Embryonic facial prominence (tissue), 1 donor: ENCODE measurements around the gene PID1.
"Not testable (repeated sequence)": the region's sequence is repeated elsewhere in the genome, so short reads cannot be mapped to it uniquely, and the experiment has no call there.

Experiments
- DNase-seq: peaks from one replicate; pipeline ENCODE4 v3.0.0-alpha.2; 2016; ENCODE audit errors: extremely low spot score

PID1 gene

GRCh38 chr2:229111744-229112143, 159.3 kb downstream of the PID1 start:
- no peak for DNase-seq

- no peak for DNase-seq
These were observed 161.9 kb downstream of the PID1 start for GRCh38 chr2:229109195-229109594.

GRCh38 chr2:229107601-229108000, 163.5 kb downstream of the PID1 start:
- no peak for DNase-seq

DNA sequence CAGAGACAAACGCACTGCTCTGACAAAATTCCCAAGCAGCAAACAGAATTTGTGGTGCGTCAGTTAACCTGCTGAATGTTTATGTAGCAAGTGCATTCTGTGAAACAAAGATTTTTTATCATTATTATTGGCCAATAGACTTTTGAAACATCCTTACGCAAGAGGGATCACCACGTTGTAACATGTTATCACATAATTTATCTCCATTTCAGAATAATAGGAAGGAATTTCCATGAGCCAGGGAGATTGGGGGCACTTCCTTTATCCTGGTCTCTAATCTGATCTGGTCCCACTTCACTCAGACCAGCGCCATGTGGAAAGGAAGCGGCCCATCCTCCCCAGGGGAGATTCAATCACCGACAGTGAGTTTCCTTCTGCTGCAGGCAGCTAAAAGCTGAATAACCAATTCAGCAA, 166.1 kb downstream of the PID1 start:
- no peak for DNase-seq

DNA sequence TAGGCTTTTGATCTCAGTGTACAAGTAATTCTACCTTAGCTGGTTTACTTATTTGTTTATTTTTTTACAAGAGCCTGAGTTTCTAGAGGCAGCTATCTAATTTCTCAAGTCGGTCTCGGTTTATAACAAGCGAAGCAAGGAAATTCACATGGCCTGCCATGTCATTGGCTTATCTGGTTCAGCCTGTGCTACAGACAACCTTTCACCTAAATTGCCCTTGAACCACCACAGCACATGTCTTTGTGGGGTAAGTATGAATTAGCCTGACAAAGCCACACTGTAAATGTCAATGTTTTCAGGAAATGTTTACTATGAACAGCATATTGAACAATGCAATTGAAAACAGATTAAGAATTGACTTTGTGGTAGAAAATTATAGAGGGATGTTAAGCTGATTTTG, 167.1 kb downstream of the PID1 start:
- DNase-seq, result no peak

- no peak for DNase-seq
These were observed 169.8 kb downstream of the PID1 start for GRCh38 chr2:229101314-229101713.

DNA sequence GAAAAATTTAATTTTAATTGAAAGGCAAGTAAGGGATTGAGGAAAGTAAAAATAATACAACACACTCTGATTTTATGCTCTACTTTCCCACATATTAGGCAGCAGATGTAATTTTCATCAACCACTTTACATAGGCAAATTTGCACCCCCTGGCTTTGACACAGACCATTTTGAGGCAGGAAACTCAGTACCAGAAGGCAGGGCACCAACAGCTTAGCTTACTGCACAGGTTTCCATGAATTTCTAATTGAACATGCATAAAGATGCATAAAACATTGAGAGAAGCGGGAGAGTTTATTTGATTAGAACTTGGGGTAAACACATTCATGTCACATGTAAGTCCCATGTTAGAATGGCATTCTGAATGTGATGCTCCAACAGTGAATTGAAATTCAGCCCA, 171.9 kb downstream of the PID1 start:
- DNase-seq, result no peak

- DNase-seq, result no peak
These were observed 172.3 kb downstream of the PID1 start for GRCh38 chr2:229098801-229099200.

DNA sequence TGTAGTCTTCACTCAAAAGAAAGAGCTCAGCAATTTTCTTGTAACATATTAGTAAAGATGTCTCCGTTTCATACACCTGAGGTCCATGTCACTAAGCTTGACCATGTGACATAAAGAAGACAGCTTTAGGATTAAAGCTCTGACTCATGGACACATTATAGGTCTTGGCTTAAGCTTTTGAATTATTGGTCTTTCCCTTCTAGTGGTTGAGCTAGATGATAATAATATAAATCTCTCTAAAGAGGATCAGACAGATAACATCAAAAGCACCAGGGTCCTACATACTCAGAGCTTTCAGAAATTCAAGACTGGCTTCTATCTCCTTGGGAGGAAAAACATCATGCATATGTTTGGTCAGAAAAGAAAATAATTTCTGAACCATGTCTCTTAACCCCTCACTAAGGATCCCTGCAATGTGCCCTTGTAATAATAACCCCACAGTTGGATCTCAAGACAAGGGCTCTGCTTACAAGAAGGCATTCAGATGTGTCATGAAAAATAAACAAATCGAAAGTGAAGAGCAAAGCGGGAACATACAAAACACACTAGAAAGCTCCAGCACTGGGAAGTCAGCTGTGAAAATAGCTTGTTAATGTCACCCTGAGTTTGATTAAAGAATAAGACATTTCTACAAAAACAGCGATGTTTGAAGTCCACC, 174.5 kb downstream of the PID1 start:
- no peak for DNase-seq

- DNase-seq, result no peak
These were observed 175.6 kb downstream of the PID1 start for GRCh38 chr2:229095472-229095871.

GRCh38 chr2:229090225-229090624, 180.9 kb downstream of the PID1 start:
- DNase-seq, result no peak

DNA sequence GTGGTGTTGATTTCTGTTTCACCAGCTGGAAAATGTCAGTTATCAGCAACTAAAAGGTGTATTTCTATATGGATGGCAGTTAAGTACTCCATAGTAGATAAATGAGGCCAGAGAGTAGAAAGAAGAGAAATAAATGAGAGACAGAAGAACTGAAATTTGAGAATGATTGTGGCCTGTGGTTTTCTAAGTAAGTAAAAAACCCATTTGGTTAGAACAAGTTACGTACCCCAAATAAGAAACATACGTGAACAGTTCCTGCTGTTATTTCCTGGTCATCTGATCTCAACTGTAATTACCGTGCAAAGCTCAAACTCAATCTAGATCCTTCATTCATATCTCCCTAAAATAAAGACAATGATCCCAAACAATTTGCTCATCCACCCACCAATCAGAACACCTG, 181.3 kb downstream of the PID1 start:
- peak; percentile 43 for DNase-seq

- DNase-seq, result no peak
These were observed 182.0 kb downstream of the PID1 start for GRCh38 chr2:229088966-229089700.

- no peak for DNase-seq
These were observed 182.6 kb downstream of the PID1 start for GRCh38 chr2:229088517-229088913.

- no peak for DNase-seq
These were observed 183.1 kb downstream of the PID1 start for GRCh38 chr2:229087843-229088516.

- DNase-seq, result no peak
These were observed 183.8 kb downstream of the PID1 start for GRCh38 chr2:229087267-229087666.

GRCh38 chr2:229085439-229085838, 185.6 kb downstream of the PID1 start:
- no peak for DNase-seq

DNA sequence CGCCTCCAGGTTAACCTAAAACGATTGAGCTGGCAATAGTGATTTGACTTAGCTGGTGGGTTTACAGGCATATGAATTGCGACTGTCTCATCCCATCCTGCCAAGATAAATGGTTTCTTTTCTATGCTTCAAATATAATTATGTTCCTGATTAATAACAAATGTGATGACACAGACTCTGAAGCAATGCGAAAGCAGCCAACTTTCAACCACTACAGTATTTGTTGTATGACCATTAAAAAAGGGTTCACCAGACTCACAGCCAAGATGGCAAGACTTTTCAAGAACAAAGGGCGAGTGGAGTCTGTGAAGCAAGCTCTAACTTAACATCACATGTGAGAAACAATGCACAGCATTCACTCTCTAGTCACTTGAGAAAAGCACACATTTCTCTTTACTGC, 186.6 kb downstream of the PID1 start:
- no peak for DNase-seq

- no peak for DNase-seq
These were observed 187.3 kb downstream of the PID1 start for GRCh38 chr2:229083606-229084340.

DNA sequence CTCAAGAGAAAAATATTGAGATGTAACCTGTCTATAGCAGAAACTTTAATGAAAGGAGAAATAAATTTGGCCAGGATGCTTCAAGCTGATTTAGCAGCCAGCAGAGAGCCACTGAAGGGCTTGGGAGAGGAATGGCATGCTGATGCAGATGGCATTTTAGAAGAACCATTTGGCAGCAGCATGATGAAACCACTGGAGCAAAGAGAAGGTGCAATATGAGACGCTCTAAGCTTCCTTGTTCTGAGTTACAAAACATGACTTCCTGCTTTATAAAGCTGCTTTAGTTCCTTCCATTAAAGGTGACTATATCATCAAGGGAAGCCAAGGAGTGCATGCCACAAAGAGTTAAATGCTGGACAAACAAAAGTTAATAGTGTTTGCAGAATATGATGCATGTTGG, 189.7 kb downstream of the PID1 start:
- DNase-seq, result no peak

GRCh38 chr2:229080172-229080571, 190.9 kb downstream of the PID1 start:
- DNase-seq, result no peak

- not testable (repeated sequence) for DNase-seq
These were observed 194.2 kb downstream of the PID1 start for GRCh38 chr2:229076886-229077285.
